HT-29 (cell line): Measurements from ENCODE around the gene PTBP2. TPM values are rescaled to one million over a fixed set of nuclear protein-coding genes. Genes with fewer than 3 reads are reported as not detected.
"Not testable (repeated sequence)": the region's sequence is repeated elsewhere in the genome, so short reads cannot be mapped to it uniquely, and the experiment has no call there.

Experiments used
- DNase-seq: peaks from one replicate; pipeline ENCODE4 v3.0.0-alpha.2; 2015; ENCODE audit warnings: low spot score
- total RNA-seq: library from RNA; depleted of rRNA; stranded (reverse); fragments of >200 nt; shearing (Covaris generic); gene quantifications from 2 replicates; pipeline ENCODE4 v1.2.3, GENCODE V29; 2014

PTBP2 gene
- total RNA-seq, 1 experiment from 2014 or later = 4.6 TPM

- DNase-seq = no peak
These were observed 9.2 kb downstream of the PTBP2 start for GRCh38 chr1:96730574-96731298.

DNA sequence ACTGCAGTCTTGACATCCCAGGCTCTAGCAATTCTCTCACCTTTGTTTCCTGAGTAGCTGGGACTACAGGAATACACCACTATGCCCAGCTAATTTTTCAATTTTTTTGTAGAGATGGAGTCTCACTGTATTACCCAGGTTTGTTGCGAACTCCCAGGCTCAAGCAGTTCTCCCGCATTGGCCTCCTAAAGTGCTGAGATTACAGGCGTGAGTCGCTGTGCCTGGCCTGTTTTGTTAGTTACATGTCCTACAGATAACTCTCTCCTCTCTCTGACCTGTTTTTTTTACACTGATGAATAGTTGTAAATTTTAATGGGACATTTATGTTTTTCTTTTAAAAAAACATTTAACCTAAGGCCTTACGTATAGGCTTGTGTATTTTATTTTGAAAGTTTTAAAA, 19.8 kb downstream of the PTBP2 start:
- DNase-seq = no peak

GRCh38 chr1:96746440-96747420, 25.1 kb downstream of the PTBP2 start:
- DNase-seq = no peak

DNA sequence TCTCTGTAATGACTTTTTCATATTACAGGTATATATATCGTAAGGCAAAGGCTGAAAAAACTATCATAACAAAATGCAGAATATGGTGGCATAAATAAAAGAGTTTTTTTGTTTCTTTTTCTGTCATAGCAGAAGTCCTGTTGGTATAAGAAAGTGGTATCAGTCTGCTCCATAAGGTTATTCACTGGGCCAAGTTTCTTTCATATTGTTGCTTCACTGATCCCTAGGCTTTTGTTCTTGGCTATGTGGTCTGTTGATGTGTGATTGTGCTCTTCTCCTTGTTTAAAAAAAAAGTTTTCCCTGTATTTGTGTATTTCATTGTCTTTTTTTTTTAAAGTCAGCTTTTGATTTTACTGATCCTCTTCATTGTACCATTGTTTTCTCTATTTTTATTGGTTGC, 26.0 kb downstream of the PTBP2 start:
- no peak for DNase-seq

GRCh38 chr1:96748078-96748477, 26.5 kb downstream of the PTBP2 start:
- no peak for DNase-seq

- DNase-seq = no peak
These were observed 28.0 kb downstream of the PTBP2 start for GRCh38 chr1:96749618-96750017.

DNA sequence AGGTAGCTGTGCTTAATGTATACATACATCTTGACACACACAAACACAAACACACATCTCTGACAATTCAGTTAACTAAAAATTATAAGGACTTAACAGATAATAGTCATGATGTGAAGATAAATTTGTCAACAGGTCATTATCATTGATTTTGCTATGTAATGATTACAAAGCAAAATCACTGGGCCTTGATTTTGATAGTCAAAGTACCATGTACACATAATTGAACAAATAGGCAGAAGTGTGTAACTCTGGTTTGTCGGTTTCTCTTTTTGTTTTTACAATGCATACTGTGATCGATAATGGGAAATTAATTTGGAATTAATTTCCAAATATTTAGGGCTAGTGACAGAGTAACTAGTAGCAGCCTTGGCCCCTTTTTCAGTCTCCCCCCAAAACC, 30.8 kb downstream of the PTBP2 start:
- DNase-seq = no peak

- DNase-seq = no peak
These were observed 35.2 kb downstream of the PTBP2 start for GRCh38 chr1:96756789-96757188.

DNA sequence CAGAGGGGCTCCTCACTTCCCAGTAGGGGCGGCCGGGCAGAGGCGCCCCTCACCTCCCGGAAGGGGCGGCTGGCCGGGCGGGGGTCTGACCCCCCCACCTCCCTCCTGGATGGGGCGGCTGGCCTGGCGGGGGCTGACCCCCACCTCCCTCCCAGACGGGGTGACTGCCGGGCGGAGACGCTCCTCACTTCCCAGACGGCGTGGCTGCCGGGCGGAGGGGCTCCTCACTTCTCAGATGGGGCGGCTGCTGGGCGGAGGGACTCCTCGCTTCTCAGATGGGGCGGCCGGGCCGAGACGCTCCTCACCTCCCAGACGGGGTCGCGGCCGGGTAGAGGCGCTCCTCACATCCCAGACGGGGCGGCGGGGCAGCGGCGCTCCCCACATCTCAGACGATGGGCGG, 41.0 kb downstream of the PTBP2 start:
- not testable (repeated sequence) for DNase-seq

DNA sequence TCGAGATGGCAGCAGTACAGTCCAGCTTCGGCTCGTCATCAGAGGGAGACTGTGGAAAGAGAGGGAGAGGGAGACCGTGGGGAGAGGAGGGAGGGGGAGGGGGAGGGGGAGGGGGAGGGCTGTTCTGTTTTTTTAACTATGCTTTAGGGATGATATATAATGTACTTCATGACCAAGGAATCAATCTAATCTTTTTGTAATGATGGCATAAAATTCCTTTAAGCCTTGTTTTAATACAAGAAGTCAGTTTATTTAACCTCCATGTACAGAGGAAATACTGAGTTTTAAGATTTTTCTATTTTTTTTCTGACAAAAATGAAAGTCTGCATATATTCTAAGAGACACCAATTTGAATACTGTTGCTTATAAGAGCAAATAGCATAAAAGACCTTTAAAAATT, 41.9 kb downstream of the PTBP2 start:
- no peak for DNase-seq

- no peak for DNase-seq
These were observed 42.9 kb downstream of the PTBP2 start for GRCh38 chr1:96764469-96764868.

GRCh38 chr1:96771847-96772246, 50.3 kb downstream of the PTBP2 start:
- DNase-seq = no peak

DNA sequence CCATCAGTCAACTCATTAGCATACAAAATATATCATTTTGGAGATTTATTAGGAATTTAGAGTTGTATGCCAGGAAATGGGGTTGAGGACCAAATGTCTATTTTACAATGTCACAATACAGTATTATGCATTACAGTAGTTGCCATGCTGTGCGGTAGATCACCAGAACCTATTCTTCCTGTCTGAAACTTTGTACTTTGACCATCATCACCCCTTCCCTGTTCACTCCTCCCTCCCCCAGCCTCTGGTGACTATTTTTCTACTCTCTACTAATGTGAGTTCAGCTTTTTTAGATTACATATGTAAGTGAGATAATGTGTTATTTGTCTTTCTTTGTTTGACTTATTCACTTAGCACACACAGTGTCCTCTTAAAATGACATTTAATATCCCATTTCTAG, 50.8 kb downstream of the PTBP2 start:
- no peak for DNase-seq

GRCh38 chr1:96772972-96773371, 51.4 kb downstream of the PTBP2 start:
- DNase-seq = no peak

GRCh38 chr1:96782206-96782605, 60.6 kb downstream of the PTBP2 start:
- no peak for DNase-seq

DNA sequence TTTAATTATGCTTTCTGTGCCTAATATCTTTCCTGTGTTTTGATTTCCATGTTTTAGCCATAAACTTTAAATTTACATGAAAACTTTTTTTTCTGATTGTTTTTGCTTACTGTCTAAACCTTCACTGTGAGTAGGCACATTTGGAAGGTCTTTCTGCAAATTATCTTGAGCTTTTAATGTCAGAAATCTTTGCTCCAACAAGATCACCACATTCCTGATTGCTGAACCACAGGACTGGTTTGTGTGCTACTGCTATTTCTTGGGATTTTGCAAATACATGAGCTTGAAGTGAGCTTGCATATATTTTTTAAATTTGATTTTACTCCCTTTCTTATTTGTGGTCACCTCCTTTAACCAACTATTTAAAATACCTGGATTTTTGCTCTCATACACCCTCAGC, 61.3 kb downstream of the PTBP2 start:
- DNase-seq = no peak

DNA sequence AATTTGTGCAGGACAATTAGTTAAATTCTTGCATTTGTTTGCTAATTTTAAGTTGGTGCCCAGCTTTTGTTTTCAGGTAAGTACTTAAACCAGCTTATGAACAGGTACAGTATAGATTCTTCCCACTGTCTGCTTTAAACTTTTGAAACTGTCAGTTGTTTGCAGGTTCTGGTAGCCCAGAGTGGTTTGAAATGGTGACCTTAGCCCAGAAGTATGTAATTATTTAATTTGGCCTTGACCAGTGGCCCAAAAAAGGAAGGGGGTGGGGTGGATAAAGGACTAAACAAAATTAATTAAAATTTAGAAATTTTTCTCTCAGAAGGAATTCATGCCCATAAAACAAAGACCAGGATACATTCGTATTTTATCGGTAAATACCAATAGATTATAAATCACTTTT, 69.0 kb downstream of the PTBP2 start:
- DNase-seq = no peak

GRCh38 chr1:96792220-96792619, 70.6 kb downstream of the PTBP2 start:
- DNase-seq = no peak

- DNase-seq = not testable (repeated sequence)
These were observed 80.1 kb downstream of the PTBP2 start for GRCh38 chr1:96801696-96802095.

- DNase-seq = no peak
These were observed 83.1 kb downstream of the PTBP2 start for GRCh38 chr1:96804648-96805047.

GRCh38 chr1:96808191-96808590, 86.6 kb downstream of the PTBP2 start:
- DNase-seq = no peak

DNA sequence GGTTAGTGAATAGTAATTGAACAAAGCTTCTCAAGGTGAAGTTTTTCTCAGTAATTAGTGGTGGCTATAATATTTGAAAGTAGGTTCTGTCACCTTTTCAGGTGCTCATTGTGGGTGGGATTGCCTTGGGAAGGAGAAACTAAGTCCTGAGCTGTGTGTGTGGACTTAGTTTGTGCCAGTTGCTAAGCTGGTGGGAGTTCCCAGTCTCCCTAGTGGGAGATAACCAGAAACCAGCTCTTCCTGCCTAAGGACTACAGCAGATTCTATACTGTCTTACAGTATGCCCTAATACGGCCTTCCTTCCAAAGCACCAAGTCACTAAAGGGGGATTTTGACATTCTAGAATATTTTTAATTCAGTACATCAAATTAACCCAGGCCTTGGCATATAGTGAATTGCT, 94.3 kb downstream of the PTBP2 start:
- DNase-seq = no peak

DNA sequence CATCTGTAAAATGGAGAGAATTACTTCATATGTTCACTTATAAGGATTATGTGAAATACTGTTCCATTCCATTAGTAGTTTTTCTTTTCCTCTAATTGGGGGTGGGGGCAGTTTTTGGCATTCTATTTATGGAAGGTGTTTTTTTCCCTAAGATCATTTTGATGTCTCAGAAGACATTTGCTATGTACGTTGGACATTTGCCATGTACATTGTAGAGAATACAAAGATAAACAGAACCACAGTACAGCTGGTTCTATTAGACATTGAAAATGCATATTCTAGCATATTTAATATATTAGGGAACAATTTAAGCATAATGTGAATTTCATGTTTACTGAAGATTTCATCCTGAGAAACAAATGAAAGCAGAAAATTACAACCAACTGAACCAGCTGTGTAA, 98.5 kb downstream of the PTBP2 start:
- DNase-seq = no peak
